Ishikawa (cell line): ENCODE measurements around the gene C1orf50.

Experiments used
- CEBPB ChIP-seq: IDR thresholded peaks from 2 replicates; pipeline ENCODE4 v1.6.1; 2012
- CREB1 ChIP-seq: IDR thresholded peaks from 2 replicates; pipeline ENCODE4 v1.6.1; 2012; ENCODE audit warnings: low read depth
- EGR1 ChIP-seq: IDR thresholded peaks from 2 replicates; pipeline ENCODE4 v1.6.1; 2012
- EP300 ChIP-seq: IDR thresholded peaks from 2 replicates; pipeline ENCODE4 v1.6.1; 2012; ENCODE audit warnings: borderline replicate concordance
- FOXM1 ChIP-seq: IDR thresholded peaks from 2 replicates; pipeline ENCODE4 v1.6.1; 2012; ENCODE audit warnings: low read depth, borderline replicate concordance
- NFIC ChIP-seq: IDR thresholded peaks from 2 replicates; pipeline ENCODE4 v1.6.1; 2012
- RAD21 ChIP-seq: IDR thresholded peaks from 2 replicates; pipeline ENCODE4 v1.6.1; 2012; ENCODE audit warnings: low read depth
- REST ChIP-seq: IDR thresholded peaks from 2 replicates; pipeline ENCODE4 v1.6.1; 2012; ENCODE audit warnings: low read depth, mild to moderate bottlenecking
- TAF1 ChIP-seq: IDR thresholded peaks from 2 replicates; pipeline ENCODE4 v1.6.1; 2012; ENCODE audit warnings: low read depth, mild to moderate bottlenecking
- TCF12 ChIP-seq: IDR thresholded peaks from 2 replicates; pipeline ENCODE4 v1.6.1; 2012; ENCODE audit warnings: low read depth
- TEAD4 ChIP-seq: IDR thresholded peaks from 2 replicates; pipeline ENCODE4 v1.6.1; 2012
- YY1 ChIP-seq: IDR thresholded peaks from 2 replicates; pipeline ENCODE4 v1.6.1; 2012; ENCODE audit warnings: low read depth
- ZBTB7A ChIP-seq: IDR thresholded peaks from 2 replicates; pipeline ENCODE4 v1.6.1; 2012; ENCODE audit warnings: low read depth
- TF ChIP-seq, protein P1 (sequence below): IDR thresholded peaks from 2 replicates; pipeline ENCODE4 v1.6.1; 2012
- TF ChIP-seq, protein P2 (sequence below): IDR thresholded peaks from 2 replicates; pipeline ENCODE4 v1.6.1; 2012

Gene C1orf50

GRCh38 chr1:42801832-42802473 lies 34.9 kb downstream of the C1orf50 start:
- TF ChIP-seq, protein P1, sequence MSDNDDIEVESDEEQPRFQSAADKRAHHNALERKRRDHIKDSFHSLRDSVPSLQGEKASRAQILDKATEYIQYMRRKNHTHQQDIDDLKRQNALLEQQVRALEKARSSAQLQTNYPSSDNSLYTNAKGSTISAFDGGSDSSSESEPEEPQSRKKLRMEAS: no peak
- TF ChIP-seq RAD21: no peak
- TF ChIP-seq CREB1: no peak
- TF ChIP-seq, protein P2, sequence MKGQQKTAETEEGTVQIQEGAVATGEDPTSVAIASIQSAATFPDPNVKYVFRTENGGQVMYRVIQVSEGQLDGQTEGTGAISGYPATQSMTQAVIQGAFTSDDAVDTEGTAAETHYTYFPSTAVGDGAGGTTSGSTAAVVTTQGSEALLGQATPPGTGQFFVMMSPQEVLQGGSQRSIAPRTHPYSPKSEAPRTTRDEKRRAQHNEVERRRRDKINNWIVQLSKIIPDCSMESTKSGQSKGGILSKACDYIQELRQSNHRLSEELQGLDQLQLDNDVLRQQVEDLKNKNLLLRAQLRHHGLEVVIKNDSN: no peak
- no peak for TF ChIP-seq CEBPB
- TF ChIP-seq TAF1: no peak
- TF ChIP-seq ZBTB7A: no peak
- no peak for TF ChIP-seq TEAD4

DNA sequence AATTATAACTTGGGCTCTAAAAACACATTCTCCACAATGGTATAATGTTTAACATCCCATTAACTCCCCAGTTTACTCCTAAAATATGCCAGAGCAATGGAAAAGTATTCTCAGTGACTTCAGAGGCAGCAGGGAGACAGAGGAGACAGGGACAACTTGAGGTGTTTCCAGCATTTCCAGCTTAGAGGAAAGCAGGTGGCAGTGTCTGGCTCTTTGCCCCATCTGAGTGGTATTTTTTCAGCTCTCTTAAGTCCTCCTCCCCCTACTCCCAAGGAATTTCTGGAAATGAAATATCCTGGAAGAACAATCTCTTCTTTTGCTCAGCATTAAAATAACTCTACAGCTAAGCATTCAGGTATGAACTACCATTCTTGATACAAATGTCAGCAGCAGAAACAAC lies 39.1 kb downstream of the C1orf50 start:
- no peak for TF ChIP-seq TCF12
- no peak for TF ChIP-seq ZBTB7A
- TF ChIP-seq EGR1: no peak
- no peak for TF ChIP-seq NFIC
- TF ChIP-seq REST: no peak
- no peak for TF ChIP-seq FOXM1
- TF ChIP-seq, protein P2: no peak
- TF ChIP-seq YY1: no peak
- TF ChIP-seq TAF1: no peak

DNA sequence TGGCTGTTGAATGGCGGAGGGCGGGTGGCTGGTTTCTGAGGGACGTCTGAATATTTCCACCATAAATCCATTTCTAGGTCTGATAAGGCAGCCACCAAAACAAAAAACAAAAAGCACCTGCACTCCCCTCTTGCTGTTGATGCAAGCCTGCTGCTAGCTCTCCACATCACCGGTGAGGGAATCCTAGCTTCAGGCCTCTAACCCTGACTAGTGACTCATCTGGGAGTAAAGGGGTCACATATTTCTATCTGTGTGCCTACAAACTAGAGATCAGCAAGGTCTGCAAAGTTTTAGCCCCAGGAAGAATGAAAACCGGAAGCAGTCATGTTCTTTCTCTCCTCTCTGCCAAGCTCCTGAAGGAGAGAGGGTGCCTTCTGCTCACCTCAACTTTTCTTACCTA lies 39.5 kb downstream of the C1orf50 start:
- no peak for TF ChIP-seq YY1
- TF ChIP-seq EP300: no peak
- TF ChIP-seq REST: no peak
- TF ChIP-seq, protein P2: no peak

DNA sequence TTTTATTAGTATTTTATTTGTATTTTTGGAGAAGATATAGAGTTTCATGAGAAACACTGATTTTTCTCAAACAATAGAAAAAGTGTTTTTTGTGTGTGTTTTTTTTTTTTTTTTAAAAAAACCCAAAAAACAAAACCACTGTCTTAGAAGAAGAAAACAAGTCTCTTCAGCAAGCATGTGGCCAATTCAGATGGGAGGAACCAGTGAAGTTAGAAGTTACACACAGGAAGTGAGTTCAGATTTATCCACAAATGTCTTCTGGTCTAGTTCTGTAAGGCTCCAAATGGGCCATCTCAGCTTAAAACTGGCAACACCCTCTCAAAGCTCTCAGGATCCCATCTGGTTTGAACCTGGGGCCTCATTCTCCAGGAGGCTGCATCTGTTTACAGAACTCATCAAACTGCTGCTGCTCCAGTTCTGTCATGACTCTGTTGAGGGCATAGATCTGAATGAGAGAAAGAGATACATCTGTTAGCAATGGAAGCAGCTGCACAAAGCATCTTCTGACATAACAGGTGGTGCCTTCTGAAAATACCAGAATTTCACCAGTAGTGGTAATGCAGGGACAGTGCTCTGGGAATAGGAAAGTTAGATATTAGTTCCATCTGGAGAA lies 40.1 kb downstream of the C1orf50 start:
- TF ChIP-seq TEAD4 (no peak), RAD21 (no peak), YY1 (no peak), ZBTB7A (no peak), REST (no peak), CREB1 (no peak), TCF12 (no peak), EGR1 (no peak), NFIC (no peak), CEBPB (no peak), TAF1 (no peak), EP300 (no peak)
- TF ChIP-seq, protein P1: no peak
- TF ChIP-seq, protein P2: no peak
